MM.1S (cell line): Measurements from ENCODE around the gene FOXN1.

ENCODE experiments used
- EZH2 ChIP-seq: fragments of 300-600 bp; sonication (generic); optimal IDR thresholded peaks from 2 replicates; pipeline ENCODE3; 2017; ENCODE audit warnings: low read depth, mild to moderate bottlenecking, antibody characterized with exemption, low read length, mixed read lengths
- TF ChIP-seq, protein P1 (sequence below): fragments of 300-600 bp; sonication (generic); IDR thresholded peaks from 2 replicates; pipeline ENCODE4 v1.5.1; 2016; ENCODE audit warnings: antibody characterized with exemption, low read length, mixed read lengths

DNA sequence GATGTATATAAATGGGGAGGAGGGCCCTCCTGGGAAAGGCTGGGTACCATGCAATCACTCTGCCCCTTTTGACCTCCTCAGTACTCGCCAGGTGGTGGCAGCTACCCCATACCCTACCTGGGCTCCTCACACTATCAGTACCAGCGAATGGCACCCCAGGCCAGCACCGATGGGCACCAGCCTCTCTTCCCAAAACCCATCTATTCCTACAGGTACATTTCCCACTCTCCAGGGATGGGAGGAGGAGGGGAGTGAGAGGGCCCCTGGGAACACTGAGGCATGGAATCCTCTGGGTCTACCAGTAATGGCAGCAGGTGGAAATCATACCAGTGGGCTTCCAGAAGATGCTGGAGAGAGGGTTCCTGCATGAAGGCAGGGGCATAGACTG lies 22.9 kb downstream of the FOXN1 start:
- TF ChIP-seq, protein P1, sequence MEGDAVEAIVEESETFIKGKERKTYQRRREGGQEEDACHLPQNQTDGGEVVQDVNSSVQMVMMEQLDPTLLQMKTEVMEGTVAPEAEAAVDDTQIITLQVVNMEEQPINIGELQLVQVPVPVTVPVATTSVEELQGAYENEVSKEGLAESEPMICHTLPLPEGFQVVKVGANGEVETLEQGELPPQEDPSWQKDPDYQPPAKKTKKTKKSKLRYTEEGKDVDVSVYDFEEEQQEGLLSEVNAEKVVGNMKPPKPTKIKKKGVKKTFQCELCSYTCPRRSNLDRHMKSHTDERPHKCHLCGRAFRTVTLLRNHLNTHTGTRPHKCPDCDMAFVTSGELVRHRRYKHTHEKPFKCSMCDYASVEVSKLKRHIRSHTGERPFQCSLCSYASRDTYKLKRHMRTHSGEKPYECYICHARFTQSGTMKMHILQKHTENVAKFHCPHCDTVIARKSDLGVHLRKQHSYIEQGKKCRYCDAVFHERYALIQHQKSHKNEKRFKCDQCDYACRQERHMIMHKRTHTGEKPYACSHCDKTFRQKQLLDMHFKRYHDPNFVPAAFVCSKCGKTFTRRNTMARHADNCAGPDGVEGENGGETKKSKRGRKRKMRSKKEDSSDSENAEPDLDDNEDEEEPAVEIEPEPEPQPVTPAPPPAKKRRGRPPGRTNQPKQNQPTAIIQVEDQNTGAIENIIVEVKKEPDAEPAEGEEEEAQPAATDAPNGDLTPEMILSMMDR: no peak
- TF ChIP-seq EZH2: no peak
